Adrenal gland (tissue), 5 donors: ENCODE measurements around the gene RBM22.
"Not testable (repeated sequence)": the region's sequence is repeated elsewhere in the genome, so short reads cannot be mapped to it uniquely, and the experiment has no call there.

ENCODE experiments used
- POLR2A ChIP-seq, 2 donors: fragments of 450-650 bp; IDR thresholded peaks; one replicate each; pipeline ENCODE4 v1.6.1; 2017; ENCODE audit warnings: antibody characterized with exemption in 2 of 2, mild to moderate bottlenecking in 2 of 2, moderate library complexity in 1 of 2
- TF ChIP-seq, protein P1 (sequence below), 6 experiments: fragments of 450-650 bp in 4 of 6; fragments of 200-600 bp in 2 of 6; sonication (generic) in 1 of 6; IDR thresholded peaks; 1 replicate in 5 of 6; 2 replicates in 1 of 6; pipeline versions ENCODE4 v1.5.1 to v1.8.0; 2016 to 2021; ENCODE audit warnings: antibody characterized with exemption in 6 of 6, mild to moderate bottlenecking in 2 of 6, moderate library complexity in 1 of 6
- donor health status: DM: no; HTN: no; CAD: no.

DNA sequence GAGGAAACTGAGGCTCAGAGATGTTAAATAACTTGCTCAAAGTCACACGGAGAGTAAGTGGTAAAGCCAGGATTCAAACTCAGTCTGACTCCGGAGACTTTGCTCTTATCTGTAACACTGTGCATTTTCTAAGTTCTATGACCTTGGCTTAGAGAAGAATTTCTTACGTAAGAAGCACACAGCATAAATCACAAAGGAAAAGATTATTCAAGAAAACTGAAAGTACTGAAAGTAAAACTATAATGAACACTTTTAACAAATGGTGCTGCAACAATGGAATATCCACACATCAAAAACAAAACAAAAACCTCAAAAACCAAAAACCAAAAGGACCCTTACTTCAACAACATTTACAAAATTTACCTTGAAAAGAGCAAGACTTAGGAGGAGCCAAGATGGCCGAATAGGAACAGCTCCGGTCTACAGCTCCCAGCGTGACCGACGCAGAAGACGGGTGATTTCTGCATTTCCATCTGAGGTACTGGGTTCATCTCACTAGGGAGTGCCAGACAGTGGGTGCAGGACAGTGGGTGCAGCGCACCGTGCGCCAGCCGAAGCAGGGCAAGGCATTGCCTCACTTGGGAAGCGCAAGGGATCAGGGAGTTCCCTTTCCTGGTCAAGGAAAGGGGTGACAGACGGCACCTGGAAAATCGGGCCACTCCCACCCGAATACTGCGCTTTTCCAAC, 41.7 kb upstream of the RBM22 start:
- TF ChIP-seq, protein P1, sequence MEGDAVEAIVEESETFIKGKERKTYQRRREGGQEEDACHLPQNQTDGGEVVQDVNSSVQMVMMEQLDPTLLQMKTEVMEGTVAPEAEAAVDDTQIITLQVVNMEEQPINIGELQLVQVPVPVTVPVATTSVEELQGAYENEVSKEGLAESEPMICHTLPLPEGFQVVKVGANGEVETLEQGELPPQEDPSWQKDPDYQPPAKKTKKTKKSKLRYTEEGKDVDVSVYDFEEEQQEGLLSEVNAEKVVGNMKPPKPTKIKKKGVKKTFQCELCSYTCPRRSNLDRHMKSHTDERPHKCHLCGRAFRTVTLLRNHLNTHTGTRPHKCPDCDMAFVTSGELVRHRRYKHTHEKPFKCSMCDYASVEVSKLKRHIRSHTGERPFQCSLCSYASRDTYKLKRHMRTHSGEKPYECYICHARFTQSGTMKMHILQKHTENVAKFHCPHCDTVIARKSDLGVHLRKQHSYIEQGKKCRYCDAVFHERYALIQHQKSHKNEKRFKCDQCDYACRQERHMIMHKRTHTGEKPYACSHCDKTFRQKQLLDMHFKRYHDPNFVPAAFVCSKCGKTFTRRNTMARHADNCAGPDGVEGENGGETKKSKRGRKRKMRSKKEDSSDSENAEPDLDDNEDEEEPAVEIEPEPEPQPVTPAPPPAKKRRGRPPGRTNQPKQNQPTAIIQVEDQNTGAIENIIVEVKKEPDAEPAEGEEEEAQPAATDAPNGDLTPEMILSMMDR (IDR thresholded peaks at IDR 0.05), result not testable (repeated sequence)
- not testable (repeated sequence) for TF ChIP-seq POLR2A (IDR thresholded peaks at IDR 0.05)
